ENCODE results near the gene INTS2.
"Not testable (repeated sequence)": the region's sequence is repeated elsewhere in the genome, so short reads cannot be mapped to it uniquely, and the experiment has no call there.

INTS2 gene

DNA sequence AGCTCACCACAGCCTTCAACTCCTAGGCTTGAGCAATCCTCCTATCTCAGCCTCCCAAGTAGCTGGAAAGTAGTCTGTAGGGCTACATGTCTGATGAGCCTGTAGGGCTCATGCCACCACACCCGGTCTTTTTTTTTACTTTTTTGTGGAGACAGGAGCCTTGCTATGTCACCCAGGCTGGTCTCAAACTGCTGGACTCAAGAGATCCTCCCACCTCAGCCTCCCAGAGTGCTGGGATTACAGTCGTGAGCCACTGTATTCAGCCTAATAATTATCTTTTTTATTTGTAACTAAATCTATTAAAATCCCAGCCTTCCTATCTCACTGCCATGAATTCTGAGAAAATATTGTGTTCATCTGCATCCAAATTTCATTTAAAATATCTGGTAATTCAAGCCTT, 79.5 kb downstream of the INTS2 start:
- no peak for DNase-seq

- no peak for DNase-seq
Measured at GRCh38 chr17:61847659-61848058, 80.1 kb downstream of the INTS2 start.

DNA sequence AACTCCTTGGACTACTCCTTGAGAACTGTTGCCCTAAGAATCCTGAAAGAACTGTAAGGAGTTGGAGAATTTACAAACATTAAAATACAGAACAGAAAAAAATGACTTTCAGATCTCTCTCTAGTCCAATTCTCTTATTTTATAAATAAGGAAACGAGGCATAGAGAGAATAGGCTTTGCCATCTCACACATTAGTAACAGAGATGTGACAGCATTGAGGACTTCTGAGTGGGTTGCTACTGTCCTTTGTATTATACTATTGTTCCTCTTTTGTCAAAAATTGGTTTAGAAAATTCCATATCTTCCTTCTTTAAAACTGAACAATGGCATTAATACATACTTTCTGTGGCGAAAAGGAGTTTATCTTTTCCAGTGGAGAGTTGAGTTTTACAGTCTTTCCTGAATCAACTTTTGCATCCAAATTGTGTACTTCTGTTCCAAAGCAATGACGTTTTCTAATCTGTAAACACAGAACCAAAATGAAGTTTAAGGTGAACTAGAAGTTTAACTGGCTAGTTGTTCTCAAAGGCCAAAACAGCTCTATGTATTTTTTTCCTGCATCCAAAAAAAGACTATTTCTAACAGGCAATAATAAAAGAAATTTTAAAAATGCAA, 80.9 kb downstream of the INTS2 start:
- no peak for DNase-seq

- no peak for DNase-seq
Measured at GRCh38 chr17:61846088-61846487, 81.7 kb downstream of the INTS2 start.

GRCh38 chr17:61843435-61843834, 84.3 kb downstream of the INTS2 start:
- no peak for DNase-seq

DNA sequence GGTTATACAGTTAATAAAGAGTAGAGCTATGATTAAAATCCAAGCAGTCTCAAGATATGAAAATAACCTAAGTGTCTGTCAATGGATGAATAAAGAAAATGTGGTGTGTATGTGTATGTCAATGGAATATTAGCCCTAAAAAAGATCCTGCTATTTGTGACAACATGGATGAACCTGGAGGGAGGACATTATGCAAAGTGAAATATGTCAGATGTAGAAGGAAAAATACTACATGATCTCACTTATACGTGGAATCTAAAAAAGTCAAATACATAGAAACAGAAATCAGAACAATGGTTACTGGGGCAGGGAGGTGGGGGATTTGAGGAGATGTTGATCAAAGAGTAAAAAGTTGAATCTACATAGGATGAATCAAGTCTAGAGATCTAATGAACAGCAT, 84.9 kb downstream of the INTS2 start:
- no peak for DNase-seq

DNA sequence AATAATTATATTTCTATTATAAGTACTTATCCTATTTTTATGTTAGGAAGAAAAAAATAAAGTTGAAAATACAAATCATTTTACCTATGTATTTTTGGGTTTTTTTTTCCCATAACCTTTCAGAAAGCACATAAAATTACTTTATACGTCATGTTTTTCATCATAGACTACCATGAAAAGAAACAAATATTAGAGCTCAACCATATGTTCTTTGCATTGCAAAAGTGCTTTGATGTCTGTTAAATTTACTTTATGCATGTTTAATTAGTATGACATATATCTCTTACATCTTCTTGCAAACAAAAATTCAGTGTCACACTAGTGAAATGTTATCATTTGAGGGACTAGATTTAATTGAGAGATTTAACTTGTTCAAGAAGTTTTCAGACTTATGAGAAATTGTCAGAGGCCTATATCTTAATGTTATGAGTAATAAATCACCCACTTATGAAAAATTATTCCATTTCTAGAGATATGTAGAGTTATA, 88.4 kb downstream of the INTS2 start:
- DNase-seq = no peak

GRCh38 chr17:61837175-61838051, 90.4 kb downstream of the INTS2 start:
- peak; percentile 42 for DNase-seq

DNA sequence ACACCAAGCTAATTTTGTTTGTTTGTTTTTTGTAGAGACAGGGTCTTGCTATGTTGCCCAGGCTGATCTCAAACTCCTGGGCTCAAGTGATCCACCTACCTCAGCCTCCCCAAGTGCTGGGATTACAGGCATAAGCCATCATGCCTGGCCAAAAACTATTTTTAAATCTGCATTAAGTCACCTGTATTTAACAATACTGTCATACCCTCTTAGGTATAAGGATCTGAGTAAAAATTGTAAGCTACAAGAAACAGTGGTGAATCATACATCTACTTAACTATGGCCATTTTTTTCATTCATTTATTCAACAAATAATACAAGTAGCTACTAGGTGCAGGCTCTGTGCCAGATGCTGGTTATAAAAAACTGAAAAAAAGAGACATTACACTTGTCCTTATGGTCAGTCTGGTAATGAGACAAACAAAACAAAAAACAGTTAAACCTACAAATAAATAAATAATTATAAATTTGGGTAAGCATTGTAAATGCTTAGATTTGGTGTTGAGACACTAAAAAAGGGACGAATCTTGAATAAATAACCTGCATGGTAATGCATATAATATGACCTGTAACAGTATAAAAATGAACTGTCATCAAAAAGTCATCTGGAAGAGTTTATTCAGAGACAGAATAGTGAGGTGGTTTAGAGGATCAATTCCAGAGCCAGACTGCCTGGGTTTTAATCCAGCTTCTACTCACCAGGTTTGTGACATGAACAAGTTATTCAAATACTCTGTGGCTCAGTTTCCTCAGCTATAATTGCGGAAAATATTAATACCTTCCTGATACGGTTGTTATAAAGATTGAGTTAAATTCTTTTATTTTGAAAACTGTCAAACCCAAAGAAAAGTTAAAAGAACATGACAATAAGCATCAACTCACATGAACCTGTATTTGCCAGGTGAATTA, 91.3 kb downstream of the INTS2 start:
- no peak for DNase-seq

- no peak for DNase-seq
Measured at GRCh38 chr17:61835606-61836005, 92.2 kb downstream of the INTS2 start.

GRCh38 chr17:61834610-61835009, 93.2 kb downstream of the INTS2 start:
- no peak for DNase-seq

DNA sequence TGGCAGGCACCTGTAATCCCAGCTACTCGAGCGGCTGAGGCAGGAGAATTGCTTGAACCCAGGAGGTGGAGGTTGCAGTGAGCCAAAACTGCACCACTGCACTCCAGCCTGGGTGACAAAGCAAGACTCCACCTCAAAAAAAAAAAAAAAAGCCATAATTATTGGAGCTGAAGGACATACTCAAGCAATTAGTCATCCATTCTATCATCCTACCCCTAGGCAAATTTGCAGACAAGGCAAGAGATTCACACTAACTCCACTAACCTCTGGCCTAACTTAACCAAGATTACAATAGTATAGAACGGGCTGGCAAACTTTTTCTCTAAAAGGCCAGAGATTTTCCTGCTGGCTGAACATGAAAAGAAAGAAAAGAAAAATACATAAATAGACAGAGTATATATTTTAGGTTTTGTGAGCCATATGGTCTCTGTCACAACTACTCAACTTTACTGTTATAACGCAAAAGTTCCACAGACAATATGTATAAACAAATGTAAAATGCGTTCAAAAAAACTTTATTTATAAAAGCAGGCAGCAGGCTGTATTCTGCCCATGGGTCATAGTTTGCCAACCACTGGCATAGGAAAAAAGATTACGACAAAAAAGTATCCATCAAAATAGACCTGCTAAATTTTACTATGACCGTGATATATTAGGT, 94.1 kb downstream of the INTS2 start:
- no peak for DNase-seq

- no peak for DNase-seq
Measured at GRCh38 chr17:61832463-61832862, 95.3 kb downstream of the INTS2 start.

DNA sequence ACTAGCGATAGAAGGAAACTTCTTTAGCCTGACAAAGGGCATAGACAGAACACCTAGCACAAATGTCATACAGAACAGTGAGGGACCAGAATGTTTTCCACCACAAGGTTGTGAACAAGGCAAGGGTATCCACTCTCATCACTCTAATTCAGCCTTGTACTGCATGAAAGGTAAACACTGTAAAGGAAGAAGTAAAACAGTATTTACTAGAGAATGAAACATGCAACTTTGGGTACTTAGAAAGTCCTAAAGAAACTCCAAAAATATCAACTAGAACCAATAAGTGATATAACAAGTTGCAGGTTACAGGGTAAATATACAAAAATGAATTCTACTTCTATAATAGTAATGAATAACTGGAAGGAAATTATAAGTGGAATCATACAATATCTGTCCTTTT, 96.7 kb downstream of the INTS2 start:
- no peak for DNase-seq

- DNase-seq = no peak
Measured at GRCh38 chr17:61828694-61829093, 99.1 kb downstream of the INTS2 start.

GRCh38 chr17:61827649-61828395, 100.0 kb downstream of the INTS2 start:
- no peak for DNase-seq

DNA sequence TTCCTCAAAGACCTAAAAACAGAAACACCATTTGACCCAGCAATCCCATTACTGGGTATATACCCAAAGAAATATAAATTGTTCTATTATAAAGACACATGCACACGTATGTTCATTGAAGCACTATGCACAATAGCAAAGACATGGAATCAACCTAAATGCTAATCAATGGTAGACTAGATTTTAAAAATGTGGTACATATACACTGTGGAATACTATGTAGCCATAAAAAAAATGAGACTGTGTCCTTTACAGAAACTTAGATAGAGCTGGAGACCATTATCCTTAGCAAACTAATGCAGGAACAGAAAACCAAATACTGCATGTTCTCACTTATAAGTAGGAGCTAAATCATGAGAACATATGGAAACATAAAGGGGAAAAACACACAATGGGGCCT, 100.9 kb downstream of the INTS2 start:
- DNase-seq = not testable (repeated sequence)

- DNase-seq = not testable (repeated sequence)
Measured at GRCh38 chr17:61826198-61826597, 101.6 kb downstream of the INTS2 start.

DNA sequence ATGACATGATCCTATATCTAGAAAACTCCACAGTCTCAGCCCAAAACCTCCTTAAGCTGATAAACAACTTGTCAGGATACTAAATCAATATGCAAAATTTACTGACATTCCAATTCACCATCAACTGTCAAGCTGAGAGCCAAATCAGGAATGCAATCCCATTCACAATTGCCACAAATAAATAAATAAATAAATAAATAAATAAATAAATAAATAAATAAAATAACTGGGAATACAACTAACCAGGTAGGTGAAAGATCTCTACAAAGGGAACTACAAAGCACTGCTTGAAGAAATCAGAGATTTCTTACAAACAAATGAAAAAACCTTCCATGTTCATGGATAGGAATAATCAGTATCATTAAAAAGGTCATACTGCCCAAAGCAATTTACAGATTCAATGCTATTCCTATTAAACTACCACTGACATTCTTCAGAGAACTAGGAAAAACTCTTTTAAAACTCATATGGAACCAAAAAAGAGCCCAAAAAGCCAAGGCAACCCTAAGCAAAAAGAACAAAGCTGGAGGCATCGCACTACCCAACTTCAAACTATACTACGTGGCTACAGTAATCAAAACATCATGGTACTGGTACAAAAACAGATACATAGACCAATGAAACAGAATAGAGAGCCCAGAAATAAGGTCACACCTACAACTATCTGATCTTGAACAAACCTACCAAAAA, 102.2 kb downstream of the INTS2 start:
- no peak for DNase-seq

DNA sequence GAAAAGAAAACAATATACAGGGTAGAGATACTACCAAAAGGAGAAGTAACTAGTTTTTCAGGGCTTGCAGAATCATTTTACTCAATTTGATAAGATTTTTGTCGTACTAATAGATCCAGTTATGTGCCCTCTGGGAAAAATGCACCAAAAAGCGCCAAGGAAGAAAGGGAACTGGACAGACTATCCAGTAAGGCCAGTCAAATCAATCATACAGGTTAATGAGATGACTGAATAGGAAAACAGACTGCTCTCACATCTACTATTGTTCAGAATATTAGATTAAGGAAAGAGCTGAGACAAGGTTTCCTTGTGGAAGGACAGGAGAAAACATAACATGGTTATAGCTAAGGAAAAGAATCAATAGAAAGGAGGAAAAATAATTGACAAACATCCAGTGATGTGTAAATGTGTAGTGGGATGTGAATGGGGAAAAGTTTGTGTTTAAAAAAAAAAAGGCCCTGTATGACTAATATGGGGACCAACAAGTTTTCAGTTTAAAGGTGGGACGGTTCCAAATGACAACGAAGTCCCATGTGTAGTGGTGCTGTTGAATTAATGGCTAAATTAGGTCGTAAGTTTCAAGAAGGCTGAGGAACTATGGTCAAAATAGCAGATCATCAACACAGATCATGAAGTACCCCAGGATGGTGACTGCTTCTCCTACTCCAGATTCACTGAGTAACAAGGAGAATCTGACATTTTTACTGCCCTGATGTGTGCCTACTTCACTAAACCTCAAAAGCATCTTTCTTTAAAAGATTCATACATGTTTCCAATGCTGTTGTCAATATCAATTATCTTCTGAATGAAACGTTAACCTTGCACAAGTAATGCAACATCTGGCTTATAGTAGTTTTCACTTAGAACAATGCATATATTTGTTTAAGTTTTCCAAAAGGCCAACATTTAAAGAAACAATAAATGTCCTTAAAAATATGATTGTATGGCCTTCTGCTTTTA, 105.2 kb downstream of the INTS2 start:
- no peak for DNase-seq
